ENCODE measurements around the gene MCAM.
A peak's percentile ranks its signal among the peaks of the same experiment; 100 is the strongest.

Gene MCAM

GRCh38 chr11:119316729-119317591 is at the start of gene MCAM:
TSS of gene MCAM (minus strand) at chr11:119317130. CDS start at chr11:119317101, 29 bp downstream.
- no peak for DNase-seq (ENCODE audit: low spot score)

GRCh38 chr11:119365071-119365591 is 48.2 kb upstream of the MCAM start:
- DNase-seq (ENCODE audit: low spot score) = no peak

- DNase-seq (ENCODE audit: low spot score) = peak; percentile 50
These were observed 47.1 kb upstream of the MCAM start for GRCh38 chr11:119363851-119364590.

GRCh38 chr11:119363081-119363850 is 46.3 kb upstream of the MCAM start:
- no peak for DNase-seq (ENCODE audit: low spot score)

- DNase-seq (ENCODE audit: low spot score) = no peak
These were observed 45.8 kb upstream of the MCAM start for GRCh38 chr11:119362741-119363080.

- DNase-seq (ENCODE audit: low spot score) = no peak
These were observed 45.2 kb upstream of the MCAM start for GRCh38 chr11:119361941-119362725.

GRCh38 chr11:119361056-119361787 is 44.3 kb upstream of the MCAM start:
- DNase-seq (ENCODE audit: low spot score) = peak; percentile 61

GRCh38 chr11:119359365-119360214 is 42.7 kb upstream of the MCAM start:
- DNase-seq (ENCODE audit: low spot score) = no peak

- DNase-seq (ENCODE audit: low spot score) = no peak
These were observed 40.1 kb upstream of the MCAM start for GRCh38 chr11:119357074-119357473.

- peak; percentile 68 for DNase-seq (ENCODE audit: low spot score)
These were observed 39.6 kb upstream of the MCAM start for GRCh38 chr11:119356349-119357031.

GRCh38 chr11:119355091-119355843 is 38.3 kb upstream of the MCAM start:
- DNase-seq (ENCODE audit: low spot score) = no peak

- no peak for DNase-seq (ENCODE audit: low spot score)
These were observed 35.9 kb upstream of the MCAM start for GRCh38 chr11:119352857-119353260.

GRCh38 chr11:119351232-119351631 is 34.3 kb upstream of the MCAM start:
- DNase-seq (ENCODE audit: low spot score) = no peak

GRCh38 chr11:119350302-119350701 is 33.4 kb upstream of the MCAM start:
- DNase-seq (ENCODE audit: low spot score) = no peak

- DNase-seq (ENCODE audit: low spot score) = no peak
These were observed 31.1 kb upstream of the MCAM start for GRCh38 chr11:119347940-119348605.

GRCh38 chr11:119347242-119347641 is 30.3 kb upstream of the MCAM start:
- DNase-seq (ENCODE audit: low spot score) = no peak

GRCh38 chr11:119346605-119347004 is 29.7 kb upstream of the MCAM start, which contains the start of gene MFRP:
TSS of gene MFRP (minus strand) at chr11:119346705. CDS start at chr11:119346513, 192 bp downstream.
- no peak for DNase-seq (ENCODE audit: low spot score)

GRCh38 chr11:119345685-119346084 is 28.8 kb upstream of the MCAM start:
- DNase-seq (ENCODE audit: low spot score) = no peak

All from activated CD4-positive, alpha-beta T cell treated with anti-CD3 and anti-CD28 coated beads, Interleukin-2, Interleukin-4, amounts not matched to agents 100 ng/mL and 50 ng/mL, durations not matched to agents 16 hours and 8 hours (primary cell).